HS-5 (cell line): ENCODE data around the gene SORL1.
"Not testable (repeated sequence)": the region's sequence is repeated elsewhere in the genome, so short reads cannot be mapped to it uniquely, and the experiment has no call there.

Experiments
- DNase-seq: peaks from one replicate; pipeline ENCODE4 v3.0.0-alpha.2; 2012; ENCODE audit warnings: low read depth

SORL1 gene

GRCh38 chr11:121451986-121452608 is at the start of gene SORL1:
TSS of gene SORL1 (plus strand) at chr11:121452314. CDS start at chr11:121452332, 18 bp downstream.
- DNase-seq: no peak

GRCh38 chr11:121405646-121406045 is 46.5 kb upstream of the SORL1 start:
- no peak for DNase-seq

- DNase-seq: no peak
These were observed 45.8 kb upstream of the SORL1 start for GRCh38 chr11:121406291-121406690.

- DNase-seq: no peak
These were observed 43.3 kb upstream of the SORL1 start for GRCh38 chr11:121408830-121409229.

- not testable (repeated sequence) for DNase-seq
These were observed 42.1 kb upstream of the SORL1 start for GRCh38 chr11:121410041-121410440.

- not testable (repeated sequence) for DNase-seq
These were observed 40.8 kb upstream of the SORL1 start for GRCh38 chr11:121411330-121411729.

- no peak for DNase-seq
These were observed 40.0 kb upstream of the SORL1 start for GRCh38 chr11:121412000-121412587.

GRCh38 chr11:121412711-121413415 is 39.3 kb upstream of the SORL1 start:
- no peak for DNase-seq

- no peak for DNase-seq
These were observed 37.8 kb upstream of the SORL1 start for GRCh38 chr11:121414141-121414913.

GRCh38 chr11:121415856-121416255 is 36.3 kb upstream of the SORL1 start:
- DNase-seq: no peak

GRCh38 chr11:121417055-121417551 is 35.0 kb upstream of the SORL1 start:
- DNase-seq: peak; percentile 59

- DNase-seq: no peak
These were observed 34.5 kb upstream of the SORL1 start for GRCh38 chr11:121417607-121418006.

- DNase-seq: no peak
These were observed 33.4 kb upstream of the SORL1 start for GRCh38 chr11:121418625-121419114.

- no peak for DNase-seq
These were observed 32.3 kb upstream of the SORL1 start for GRCh38 chr11:121419836-121420235.

GRCh38 chr11:121420398-121420797 is 31.7 kb upstream of the SORL1 start:
- DNase-seq: no peak

GRCh38 chr11:121421149-121421901 is 30.8 kb upstream of the SORL1 start:
- DNase-seq: no peak

- DNase-seq: no peak
These were observed 29.4 kb upstream of the SORL1 start for GRCh38 chr11:121422675-121423074.

- DNase-seq: no peak
These were observed 26.3 kb upstream of the SORL1 start for GRCh38 chr11:121425828-121426227.

- DNase-seq: no peak
These were observed 25.4 kb upstream of the SORL1 start for GRCh38 chr11:121426476-121427399.

- no peak for DNase-seq
These were observed 24.7 kb upstream of the SORL1 start for GRCh38 chr11:121427400-121427744.
